ENCODE measurements around the gene CLCF1.
A peak's percentile ranks its signal among the peaks of the same experiment; 100 is the strongest.

CLCF1 gene

GRCh38 chr11:67372321-67372992, 941 bp downstream of the CLCF1 start:
- H3K9me3 ChIP-seq (ENCODE audit: low read length) = no peaks in the 10 kb centered on the region
- H3K36me3 ChIP-seq (ENCODE audit: insufficient read depth, low read length) = no peaks in the 10 kb centered on the region
- peak overlapping the region; percentile 70 for H2AFZ ChIP-seq (ENCODE audit: low read depth, low read length)
- H3K4me3 ChIP-seq (ENCODE audit: low read length) = peak overlapping the region; percentile 55
- H3K27me3 ChIP-seq (ENCODE audit: insufficient read depth, low read length) = no peaks in the 10 kb centered on the region
- H3K4me1 ChIP-seq (ENCODE audit: insufficient read depth, low read length) = peaks cover 48% of the 10 kb centered on the region

- Histone ChIP-seq H3K9me3 (ENCODE audit: low read length) (no peaks in the 10 kb centered on the region), H3K36me3 (ENCODE audit: insufficient read depth, low read length) (no peaks in the 10 kb centered on the region), H3K27me3 (ENCODE audit: insufficient read depth, low read length) (no peaks in the 10 kb centered on the region), H3K4me3 (ENCODE audit: low read length) (peak overlapping the region; percentile 55), H2AFZ (ENCODE audit: low read depth, low read length) (no peak overlapping the region), H3K4me1 (ENCODE audit: insufficient read depth, low read length) (peaks cover 48% of the 10 kb centered on the region)
These were observed 1.5 kb downstream of the CLCF1 start for GRCh38 chr11:67371911-67372320.

- H3K36me3 ChIP-seq (ENCODE audit: insufficient read depth, low read length) = no peaks in the 10 kb centered on the region
- H3K9me3 ChIP-seq (ENCODE audit: low read length) = no peaks in the 10 kb centered on the region
- H3K4me3 ChIP-seq (ENCODE audit: low read length) = no peak overlapping the region
- H3K4me1 ChIP-seq (ENCODE audit: insufficient read depth, low read length) = peaks cover 47% of the 10 kb centered on the region
- no peak overlapping the region for H2AFZ ChIP-seq (ENCODE audit: low read depth, low read length)
- H3K27me3 ChIP-seq (ENCODE audit: insufficient read depth, low read length) = no peaks in the 10 kb centered on the region
These were observed 2.0 kb downstream of the CLCF1 start for GRCh38 chr11:67371189-67371910.

GRCh38 chr11:67370351-67371076, 2.9 kb downstream of the CLCF1 start:
- Histone ChIP-seq H3K4me3 (ENCODE audit: low read length) (no peak overlapping the region), H3K36me3 (ENCODE audit: insufficient read depth, low read length) (no peaks in the 10 kb centered on the region), H3K27me3 (ENCODE audit: insufficient read depth, low read length) (no peaks in the 10 kb centered on the region), H3K9me3 (ENCODE audit: low read length) (no peaks in the 10 kb centered on the region), H2AFZ (ENCODE audit: low read depth, low read length) (no peak overlapping the region), H3K4me1 (ENCODE audit: insufficient read depth, low read length) (peaks cover 39% of the 10 kb centered on the region)

- H3K27me3 ChIP-seq (ENCODE audit: insufficient read depth, low read length) = no peaks in the 10 kb centered on the region
- no peaks in the 10 kb centered on the region for H3K9me3 ChIP-seq (ENCODE audit: low read length)
- H3K4me3 ChIP-seq (ENCODE audit: low read length) = no peak overlapping the region
- H3K4me1 ChIP-seq (ENCODE audit: insufficient read depth, low read length) = peaks cover 35% of the 10 kb centered on the region
- no peaks in the 10 kb centered on the region for H3K36me3 ChIP-seq (ENCODE audit: insufficient read depth, low read length)
- H2AFZ ChIP-seq (ENCODE audit: low read depth, low read length) = no peak overlapping the region
These were observed 3.6 kb downstream of the CLCF1 start for GRCh38 chr11:67369801-67370284.

- Histone ChIP-seq H3K4me3 (ENCODE audit: low read length) (no peak overlapping the region), H3K4me1 (ENCODE audit: insufficient read depth, low read length) (peaks cover 29% of the 10 kb centered on the region), H3K36me3 (ENCODE audit: insufficient read depth, low read length) (peaks cover 5% of the 10 kb centered on the region), H3K27me3 (ENCODE audit: insufficient read depth, low read length) (no peaks in the 10 kb centered on the region), H2AFZ (ENCODE audit: low read depth, low read length) (no peak overlapping the region), H3K9me3 (ENCODE audit: low read length) (no peaks in the 10 kb centered on the region)
These were observed 4.1 kb downstream of the CLCF1 start for GRCh38 chr11:67369275-67369674.

GRCh38 chr11:67368621-67369020, 4.8 kb downstream of the CLCF1 start:
- Histone ChIP-seq H3K4me1 (ENCODE audit: insufficient read depth, low read length) (peaks cover 23% of the 10 kb centered on the region), H3K9me3 (ENCODE audit: low read length) (no peaks in the 10 kb centered on the region)

GRCh38 chr11:67367761-67368227, 5.6 kb downstream of the CLCF1 start:
- H3K27me3 ChIP-seq (ENCODE audit: insufficient read depth, low read length) = no peaks in the 10 kb centered on the region
- H3K4me3 ChIP-seq (ENCODE audit: low read length) = no peak overlapping the region
- H3K36me3 ChIP-seq (ENCODE audit: insufficient read depth, low read length) = peaks cover 5% of the 10 kb centered on the region
- H3K9me3 ChIP-seq (ENCODE audit: low read length) = no peaks in the 10 kb centered on the region
- no peak overlapping the region for H2AFZ ChIP-seq (ENCODE audit: low read depth, low read length)
- peaks cover 19% of the 10 kb centered on the region for H3K4me1 ChIP-seq (ENCODE audit: insufficient read depth, low read length)

More at GRCh38 chr11:67368621-67369020, 4.8 kb downstream of the CLCF1 start:
- no peak overlapping the region for H2AFZ ChIP-seq (ENCODE audit: low read depth, low read length)
- no peaks in the 10 kb centered on the region for H3K27me3 ChIP-seq (ENCODE audit: insufficient read depth, low read length)
- H3K4me3 ChIP-seq (ENCODE audit: low read length) = no peak overlapping the region
- peaks cover 5% of the 10 kb centered on the region for H3K36me3 ChIP-seq (ENCODE audit: insufficient read depth, low read length)

- no peak overlapping the region for H3K4me3 ChIP-seq (ENCODE audit: low read length)
These were observed 6.2 kb downstream of the CLCF1 start for GRCh38 chr11:67366961-67367760.

GRCh38 chr11:67366546-67366945, 6.9 kb downstream of the CLCF1 start:
- no peak overlapping the region for H2AFZ ChIP-seq (ENCODE audit: low read depth, low read length)
- H3K36me3 ChIP-seq (ENCODE audit: insufficient read depth, low read length) = peaks cover 5% of the 10 kb centered on the region
- H3K9me3 ChIP-seq (ENCODE audit: low read length) = no peaks in the 10 kb centered on the region
- H3K27me3 ChIP-seq (ENCODE audit: insufficient read depth, low read length) = no peaks in the 10 kb centered on the region
- peaks cover 11% of the 10 kb centered on the region for H3K4me1 ChIP-seq (ENCODE audit: insufficient read depth, low read length)
- no peak overlapping the region for H3K4me3 ChIP-seq (ENCODE audit: low read length)

More at GRCh38 chr11:67366961-67367760, 6.2 kb downstream of the CLCF1 start:
- Histone ChIP-seq H2AFZ (ENCODE audit: low read depth, low read length) (no peak overlapping the region), H3K36me3 (ENCODE audit: insufficient read depth, low read length) (peaks cover 5% of the 10 kb centered on the region), H3K4me1 (ENCODE audit: insufficient read depth, low read length) (peaks cover 17% of the 10 kb centered on the region), H3K27me3 (ENCODE audit: insufficient read depth, low read length) (no peaks in the 10 kb centered on the region), H3K9me3 (ENCODE audit: low read length) (no peaks in the 10 kb centered on the region)

GRCh38 chr11:67365736-67366444, 7.5 kb downstream of the CLCF1 start:
- Histone ChIP-seq H2AFZ (ENCODE audit: low read depth, low read length) (no peak overlapping the region), H3K36me3 (ENCODE audit: insufficient read depth, low read length) (peaks cover 5% of the 10 kb centered on the region), H3K4me3 (ENCODE audit: low read length) (no peak overlapping the region), H3K4me1 (ENCODE audit: insufficient read depth, low read length) (peaks cover 4% of the 10 kb centered on the region), H3K27me3 (ENCODE audit: insufficient read depth, low read length) (no peaks in the 10 kb centered on the region), H3K9me3 (ENCODE audit: low read length) (no peaks in the 10 kb centered on the region)
